Muscle layer of colon (tissue), 2 donors: ENCODE results near the gene DCLRE1B.
A peak's percentile ranks its signal among the peaks of the same experiment; 100 is the strongest.

Experiments used
- H3K27ac ChIP-seq: one replicate; pipeline ENCODE4 v1.7.0; 2013; ENCODE audit warnings: low read depth, mild to moderate bottlenecking, low read length, moderate library complexity
- H3K27me3 ChIP-seq, 2 donors: one replicate each; pipeline ENCODE4 v1.7.0; 2013; ENCODE audit warnings: low read length in 2 of 2, mild to moderate bottlenecking in 2 of 2; ENCODE audit not compliant: insufficient read depth in 2 of 2, control insufficient read depth in 1 of 2
- H3K36me3 ChIP-seq: one replicate; pipeline ENCODE4 v1.7.0; 2013; ENCODE audit warnings: mild to moderate bottlenecking, low read length; ENCODE audit not compliant: insufficient read depth
- H3K4me1 ChIP-seq: one replicate; pipeline ENCODE4 v1.7.0; 2013; ENCODE audit warnings: mild to moderate bottlenecking, low read length; ENCODE audit not compliant: insufficient read depth
- H3K4me3 ChIP-seq, 2 donors: one replicate each; pipeline ENCODE4 v1.7.0; 2013; ENCODE audit warnings: low read length in 2 of 2, low read depth in 1 of 2, mild to moderate bottlenecking in 1 of 2, moderate library complexity in 1 of 2
- H3K9ac ChIP-seq: one replicate; pipeline ENCODE4 v1.7.0; 2013; ENCODE audit warnings: low read length
- H3K9me3 ChIP-seq: one replicate; pipeline ENCODE4 v1.7.0; 2013; ENCODE audit warnings: mild to moderate bottlenecking, low read length
- donor health status: abdominal sarcoma.
- donor health status: Adenocarcinoma of cecum.

The DCLRE1B gene

GRCh38 chr1:113913312-113913668, 8.2 kb downstream of the DCLRE1B start:
- Histone ChIP-seq H3K4me3 (no peak overlapping the region), H3K9me3 (no peaks in the 10 kb centered on the region), H3K4me1 (peaks cover 13% of the 10 kb centered on the region), H3K9ac (no peak overlapping the region), H3K36me3 (peaks cover 27% of the 10 kb centered on the region), H3K27ac (peak overlapping the region; percentile 50), H3K27me3 (no peaks in the 10 kb centered on the region)

- no peak overlapping the region for H3K4me3 ChIP-seq
- H3K9ac ChIP-seq, result no peak overlapping the region
- no peak overlapping the region for H3K27ac ChIP-seq
- no peaks in the 10 kb centered on the region for H3K27me3 ChIP-seq
- peaks cover 13% of the 10 kb centered on the region for H3K4me1 ChIP-seq
- H3K9me3 ChIP-seq, result no peaks in the 10 kb centered on the region
- H3K36me3 ChIP-seq, result peaks cover 21% of the 10 kb centered on the region
Measured at GRCh38 chr1:113913887-113914664, 8.9 kb downstream of the DCLRE1B start.

GRCh38 chr1:113916974-113917373, 11.8 kb downstream of the DCLRE1B start:
- Histone ChIP-seq H3K27ac (no peak overlapping the region), H3K9me3 (no peaks in the 10 kb centered on the region), H3K4me3 (no peak overlapping the region), H3K4me1 (peaks cover 13% of the 10 kb centered on the region), H3K27me3 (no peaks in the 10 kb centered on the region), H3K9ac (no peak overlapping the region), H3K36me3 (peaks cover 2% of the 10 kb centered on the region)

GRCh38 chr1:113917400-113918082, 12.4 kb downstream of the DCLRE1B start:
- no peaks in the 10 kb centered on the region for H3K36me3 ChIP-seq
- peaks cover 9% of the 10 kb centered on the region for H3K4me1 ChIP-seq
- no peak overlapping the region for H3K4me3 ChIP-seq
- no peaks in the 10 kb centered on the region for H3K27me3 ChIP-seq
- H3K9me3 ChIP-seq, result no peaks in the 10 kb centered on the region
- no peak overlapping the region for H3K27ac ChIP-seq
- H3K9ac ChIP-seq, result no peak overlapping the region

- Histone ChIP-seq H3K4me1 (peaks cover 2% of the 10 kb centered on the region), H3K27me3 (no peaks in the 10 kb centered on the region), H3K4me3 (no peak overlapping the region), H3K9me3 (no peaks in the 10 kb centered on the region), H3K36me3 (no peaks in the 10 kb centered on the region), H3K27ac (no peak overlapping the region), H3K9ac (no peak overlapping the region)
Measured at GRCh38 chr1:113918243-113918642, 13.1 kb downstream of the DCLRE1B start.

GRCh38 chr1:113922957-113923356, 17.8 kb downstream of the DCLRE1B start:
- no peaks in the 10 kb centered on the region for H3K27me3 ChIP-seq
- no peak overlapping the region for H3K27ac ChIP-seq
- H3K9me3 ChIP-seq, result no peaks in the 10 kb centered on the region
- H3K4me3 ChIP-seq, result no peak overlapping the region
- no peaks in the 10 kb centered on the region for H3K36me3 ChIP-seq
- H3K4me1 ChIP-seq, result peaks cover 5% of the 10 kb centered on the region
- H3K9ac ChIP-seq, result no peak overlapping the region

- H3K9ac ChIP-seq, result no peak overlapping the region
- H3K4me1 ChIP-seq, result peaks cover 12% of the 10 kb centered on the region
- H3K4me3 ChIP-seq, result no peak overlapping the region
- H3K27me3 ChIP-seq, result no peaks in the 10 kb centered on the region
- no peaks in the 10 kb centered on the region for H3K36me3 ChIP-seq
- H3K27ac ChIP-seq, result no peak overlapping the region
- H3K9me3 ChIP-seq, result no peaks in the 10 kb centered on the region
Measured at GRCh38 chr1:113924473-113924872, 19.3 kb downstream of the DCLRE1B start.

- Histone ChIP-seq H3K4me1 (peaks cover 36% of the 10 kb centered on the region), H3K27ac (peak overlapping the region; percentile 98), H3K4me3 (peak overlapping the region; percentile 76 to 88), H3K9ac (peak overlapping the region; percentile 85), H3K36me3 (no peaks in the 10 kb centered on the region), H3K27me3 (no peaks in the 10 kb centered on the region), H3K9me3 (no peaks in the 10 kb centered on the region)
Measured at GRCh38 chr1:113928187-113928930, 23.2 kb downstream of the DCLRE1B start.

GRCh38 chr1:113928941-113929749, 24.0 kb downstream of the DCLRE1B start, which contains the start of gene HIPK1:
TSS of gene HIPK1 (plus strand) at chr1:113929324.
- Histone ChIP-seq H3K9ac (peak within 1 kb of the TSS; percentile 99), H3K27ac (peak within 1 kb of the TSS; percentile 98), H3K27me3 (no peaks in the 10 kb centered on the region), H3K4me1 (peaks cover 44% of the 10 kb centered on the region), H3K4me3 (peak within 1 kb of the TSS; percentile 88 to 99), H3K36me3 (no peaks in the 10 kb centered on the region), H3K9me3 (no peaks in the 10 kb centered on the region)

GRCh38 chr1:113929750-113930498, 24.8 kb downstream of the DCLRE1B start:
- H3K27ac ChIP-seq, result peak overlapping the region; percentile 98
- H3K27me3 ChIP-seq, result no peaks in the 10 kb centered on the region
- peaks cover 46% of the 10 kb centered on the region for H3K4me1 ChIP-seq
- H3K4me3 ChIP-seq, result peak overlapping the region; percentile 88 to 99
- peak overlapping the region; percentile 99 for H3K9ac ChIP-seq
- no peaks in the 10 kb centered on the region for H3K36me3 ChIP-seq
- H3K9me3 ChIP-seq, result no peaks in the 10 kb centered on the region
